GM12891 (cell line): Measurements from ENCODE around the gene ACTN2. TPM values are rescaled to one million over a fixed set of nuclear protein-coding genes. Genes with fewer than 3 reads are reported as not detected.

Experiments used
- DNase-seq: peaks from one replicate; pipeline ENCODE4 v3.0.0; 2011; ENCODE audit warnings: low spot score; ENCODE audit not compliant: insufficient read length
- FAIRE-seq: peaks from 2 replicates; lab custom pipeline; 2011; peaks lifted over from hg19 to GRCh38; lab: Jason Lieb, UNC
- PAX5 ChIP-seq: IDR thresholded peaks from 2 replicates; pipeline ENCODE4 v1.6.1; 2011; ENCODE audit warnings: low read length, moderate library complexity, mild to moderate bottlenecking; ENCODE audit not compliant: insufficient read depth, severe bottlenecking
- POLR2A ChIP-seq: IDR thresholded peaks from 2 replicates; pipeline ENCODE4 v1.6.1; 2011; ENCODE audit warnings: low read depth, low read length, control low read depth
- POLR2AphosphoS5 ChIP-seq: IDR thresholded peaks from 2 replicates; pipeline ENCODE4 v1.6.1; 2011; ENCODE audit warnings: low read depth, low read length, control low read depth
- POU2F2 ChIP-seq: IDR thresholded peaks from 2 replicates; pipeline ENCODE4 v1.6.1; 2011; ENCODE audit warnings: low read depth, mild to moderate bottlenecking, control low read depth, low read length, moderate library complexity
- SPI1 ChIP-seq: IDR thresholded peaks from 2 replicates; pipeline ENCODE4 v1.6.1; 2011; ENCODE audit warnings: low read depth, low read length, control low read depth
- TAF1 ChIP-seq: IDR thresholded peaks from 2 replicates; pipeline ENCODE4 v1.6.1; 2011; ENCODE audit warnings: low read depth, low read length, control low read depth
- polyA plus RNA-seq: library from polyadenylated mRNA; unstranded; fragments of >200 nt; gene quantifications from one replicate; pipeline ENCODE4 v1.2.1, GENCODE V29; 2012; ENCODE audit warnings: low read depth, missing spikeins, inconsistent platforms; ENCODE audit not compliant: missing spikeins

ACTN2 gene
- not detected for polyA plus RNA-seq

DNA sequence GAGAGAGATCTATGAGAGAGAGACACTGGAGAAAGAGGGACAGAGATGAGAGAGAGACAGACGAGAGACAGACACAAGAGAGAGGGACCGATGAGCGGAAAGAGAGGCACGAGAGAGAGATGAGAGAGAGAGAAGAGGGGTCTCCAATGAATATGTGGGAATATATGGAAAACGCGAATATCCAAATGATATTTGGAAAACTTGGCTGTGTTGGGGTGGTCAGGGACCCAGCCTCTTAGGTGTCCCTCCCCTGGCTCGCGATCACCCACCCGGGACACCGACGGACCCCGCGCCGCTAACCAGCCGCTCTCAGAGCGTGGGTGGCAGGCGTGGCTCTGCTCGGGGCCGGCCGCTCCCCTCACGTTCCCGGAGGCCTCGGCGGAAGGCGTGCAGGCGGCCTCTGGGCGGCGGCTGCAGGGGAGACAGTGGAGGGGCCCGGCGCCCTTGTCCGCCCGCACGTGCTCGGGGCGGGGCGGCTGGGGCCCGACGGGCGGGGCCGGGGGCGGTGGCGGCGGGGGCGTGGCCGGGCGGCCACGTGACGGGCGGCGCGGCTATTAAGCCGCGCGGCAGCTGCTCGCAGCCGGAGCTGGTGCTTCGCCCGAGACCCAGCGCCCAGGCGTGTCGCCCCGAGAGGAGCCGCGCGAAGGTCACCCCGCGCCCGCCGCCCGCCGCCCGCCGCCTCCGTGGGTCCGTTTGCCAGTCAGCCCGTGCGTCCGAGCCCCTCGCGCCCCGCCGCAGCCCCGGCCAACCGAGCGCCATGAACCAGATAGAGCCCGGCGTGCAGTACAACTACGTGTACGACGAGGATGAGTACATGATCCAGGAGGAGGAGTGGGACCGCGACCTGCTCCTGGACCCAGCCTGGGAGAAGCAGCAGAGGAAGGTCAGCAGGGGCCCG is at the start of gene ACTN2:
Gene ACTN2 (plus strand): TSS at position 583 of the 898 bp plus-strand sequence. CDS start 175 bp downstream, at position 758.
- DNase-seq (peak; percentile 66), FAIRE-seq (no peak)
- TF ChIP-seq POLR2AphosphoS5 (no peak), POLR2A (no peak), SPI1 (no peak), TAF1 (no peak), POU2F2 (no peak), PAX5 (no peak)

DNA sequence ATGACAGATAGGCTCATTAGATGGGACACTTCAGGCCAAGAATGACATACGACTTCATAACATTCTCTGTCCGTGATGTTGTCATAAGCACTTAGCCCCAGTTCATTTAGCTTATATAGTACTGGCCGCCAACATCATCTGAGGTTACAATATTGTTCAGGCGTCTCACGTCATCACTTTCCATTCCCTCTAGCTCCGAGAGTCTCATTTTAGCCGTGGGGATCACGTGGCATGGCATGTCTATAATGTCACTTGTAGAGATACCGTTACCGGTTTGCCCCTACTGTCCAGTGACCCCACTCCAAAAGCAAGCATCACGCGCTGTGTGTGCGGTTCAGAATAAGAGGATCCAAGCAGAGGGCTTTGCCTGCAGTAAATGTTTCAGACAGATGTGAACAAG is 47.4 kb upstream of the ACTN2 start:
- no peak for TF ChIP-seq POU2F2
- no peak for TF ChIP-seq SPI1
- no peak for TF ChIP-seq TAF1
- no peak for TF ChIP-seq POLR2A
- no peak for TF ChIP-seq POLR2AphosphoS5
- no peak for TF ChIP-seq PAX5
- DNase-seq, result no peak
- no peak for FAIRE-seq

DNA sequence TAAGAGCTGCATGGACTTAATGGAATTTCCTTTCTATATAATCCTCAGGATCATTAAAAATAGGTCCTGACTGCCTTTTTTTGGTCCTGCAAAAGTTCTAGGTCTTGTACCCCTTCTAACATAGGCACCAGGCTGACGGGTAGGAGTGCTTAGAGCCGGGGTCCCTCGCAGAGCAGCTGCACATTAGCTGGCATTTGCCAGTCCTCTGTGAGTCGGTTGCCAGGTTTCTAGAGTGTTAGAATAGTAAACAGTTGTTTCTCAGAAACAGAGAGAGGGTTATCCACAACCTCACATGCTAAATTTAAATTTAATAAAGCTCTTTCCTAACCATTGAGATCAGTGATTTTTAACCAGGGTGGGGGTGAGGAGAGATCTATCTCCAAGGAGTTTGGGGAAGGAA is 46.6 kb upstream of the ACTN2 start:
- FAIRE-seq (no peak), DNase-seq (no peak)
- TF ChIP-seq POLR2AphosphoS5 (no peak), SPI1 (no peak), PAX5 (no peak), POLR2A (no peak), TAF1 (no peak), POU2F2 (no peak)

DNA sequence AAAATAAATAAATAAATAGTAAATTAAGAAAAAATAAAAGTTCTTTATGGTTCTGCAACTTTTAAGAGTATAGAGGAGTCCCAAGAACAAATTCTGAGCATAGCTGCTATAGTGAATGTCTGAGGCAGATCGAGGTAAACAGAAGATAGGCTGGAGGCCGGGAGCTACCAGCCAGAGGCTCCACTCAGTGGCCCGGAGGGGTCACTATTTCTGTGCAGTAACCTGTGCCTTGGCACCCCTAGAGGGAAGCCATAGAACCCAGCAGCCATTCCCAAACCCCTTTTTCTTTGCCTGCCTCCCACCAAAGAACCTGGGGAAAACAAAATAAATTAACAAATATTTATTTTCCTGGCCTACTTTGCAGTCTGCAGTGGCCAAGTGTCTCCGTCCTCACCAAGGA is 43.5 kb upstream of the ACTN2 start:
- no peak for FAIRE-seq
- DNase-seq, result no peak
- TF ChIP-seq SPI1 (no peak), POLR2AphosphoS5 (no peak), PAX5 (no peak), POU2F2 (no peak), POLR2A (no peak), TAF1 (no peak)

DNA sequence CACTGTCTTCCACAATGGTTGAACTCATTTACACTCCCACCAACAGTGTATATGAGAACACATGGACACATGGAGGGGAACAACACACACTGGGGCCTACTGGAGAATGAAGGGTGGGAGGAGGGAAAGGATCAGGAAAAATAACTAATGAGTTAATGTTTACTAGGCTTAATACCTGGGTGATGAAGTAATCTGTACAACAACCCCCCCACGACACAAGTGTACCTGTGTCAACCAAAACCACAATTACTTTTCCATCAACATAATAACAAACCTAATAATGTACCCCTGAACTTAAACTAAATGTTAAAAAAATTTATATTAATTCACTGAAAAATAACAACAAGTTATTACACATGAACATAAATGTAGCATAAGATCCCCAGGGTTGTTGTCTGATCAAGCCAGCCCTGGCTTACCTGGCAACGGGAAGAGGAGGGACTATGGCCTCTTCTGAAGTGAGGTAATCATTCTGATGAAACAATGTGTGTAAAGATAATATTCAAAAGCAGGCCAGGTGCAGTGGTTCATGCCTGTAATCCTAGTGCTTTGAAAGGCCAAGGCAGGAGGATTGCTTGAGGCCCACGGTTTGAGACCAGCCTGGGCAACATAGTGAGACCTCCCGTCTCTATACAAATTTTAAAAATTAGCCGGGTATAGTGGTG is 41.2 kb upstream of the ACTN2 start:
- no peak for FAIRE-seq
- TF ChIP-seq POLR2A, result no peak
- no peak for TF ChIP-seq TAF1
- TF ChIP-seq PAX5, result no peak
- TF ChIP-seq POLR2AphosphoS5, result no peak
- TF ChIP-seq POU2F2, result no peak
- no peak for TF ChIP-seq SPI1

DNA sequence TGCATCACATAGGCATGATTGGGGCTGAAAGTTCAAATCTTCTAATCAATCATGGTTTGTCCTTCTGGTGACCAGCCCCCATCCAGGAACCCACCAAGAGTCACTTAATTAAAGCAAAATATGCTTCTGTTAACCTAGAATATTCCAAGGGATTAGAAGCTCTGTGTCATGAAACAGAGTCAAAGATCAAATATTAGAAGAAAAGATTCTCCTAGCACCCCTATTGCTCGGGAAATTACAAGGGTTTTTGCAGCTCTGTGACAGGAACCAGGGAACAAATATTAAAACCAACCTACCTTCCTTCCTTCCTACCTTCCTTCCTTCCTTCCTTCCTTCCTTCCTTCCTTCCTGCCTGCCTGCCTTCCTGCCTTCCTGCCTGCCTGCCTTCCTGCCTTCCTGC is 31.8 kb upstream of the ACTN2 start:
- DNase-seq, result no peak
- TF ChIP-seq PAX5 (no peak), TAF1 (no peak), POLR2A (no peak), SPI1 (no peak), POU2F2 (no peak), POLR2AphosphoS5 (no peak)
- no peak for FAIRE-seq

More for the DNA sequence above, 41.2 kb upstream of the ACTN2 start:
- no peak for DNase-seq

DNA sequence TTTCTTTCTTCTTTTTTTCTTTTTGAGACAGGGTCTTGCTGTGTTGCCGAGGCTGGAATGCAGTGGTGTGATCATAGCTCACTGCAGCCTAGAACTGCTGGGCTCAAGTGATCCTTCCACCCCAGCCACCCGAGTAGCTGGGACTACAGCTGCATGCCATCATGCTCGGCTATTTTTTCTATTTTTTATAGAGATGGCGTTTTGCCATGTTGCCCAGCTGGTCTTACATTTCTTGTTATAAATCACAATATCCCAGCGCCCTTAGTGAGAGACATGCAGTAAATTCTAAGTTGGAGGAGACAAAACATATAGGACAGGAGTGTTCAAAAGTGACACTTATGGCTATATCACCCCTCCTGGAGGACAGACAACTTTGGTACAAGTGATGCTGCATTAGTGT is 31.3 kb upstream of the ACTN2 start:
- DNase-seq, result no peak
- TF ChIP-seq POLR2AphosphoS5 (no peak), SPI1 (no peak), POU2F2 (no peak), POLR2A (no peak), PAX5 (no peak), TAF1 (no peak)
- no peak for FAIRE-seq

DNA sequence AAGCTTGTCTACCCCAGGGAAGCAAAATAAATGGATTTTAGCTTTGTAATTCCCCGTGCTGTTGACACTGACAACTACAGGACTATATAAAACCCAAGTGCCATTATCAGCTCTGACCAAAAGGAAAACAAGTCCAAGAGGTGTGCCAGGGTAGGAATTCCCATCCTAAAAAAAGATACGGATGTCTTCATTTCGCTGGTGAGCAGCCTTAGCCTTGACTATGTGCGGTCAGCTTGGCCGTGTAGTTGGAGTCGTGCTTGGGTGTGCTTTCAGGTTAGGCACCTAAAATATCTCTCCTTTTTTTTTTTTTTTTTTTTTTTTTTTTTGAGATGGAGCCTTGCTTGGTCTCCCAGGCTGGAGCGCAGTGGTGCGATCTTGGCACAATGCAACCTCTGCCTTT is 28.9 kb upstream of the ACTN2 start:
- no peak for FAIRE-seq

More for the DNA sequence above, 28.9 kb upstream of the ACTN2 start:
- DNase-seq, result no peak
- TF ChIP-seq TAF1 (no peak), SPI1 (no peak), PAX5 (no peak), POLR2A (no peak), POU2F2 (no peak), POLR2AphosphoS5 (no peak)
